ES-I3 (cell line): ENCODE results near the gene GPR63.
"Not testable (repeated sequence)": the region's sequence is repeated elsewhere in the genome, so short reads cannot be mapped to it uniquely, and the experiment has no call there.

Source experiments
- H3K36me3 ChIP-seq: 2 replicates; pipeline ENCODE4 v1.6.1; 2013; ENCODE audit warnings: mild to moderate bottlenecking, low read length, control low read depth, moderate library complexity; ENCODE audit not compliant: insufficient read depth
- H3K4me1 ChIP-seq: 2 replicates; pipeline ENCODE4 v1.6.1; 2013; ENCODE audit warnings: mild to moderate bottlenecking, control low read depth, low read length; ENCODE audit not compliant: insufficient read depth
- H3K9ac ChIP-seq: 2 replicates; pipeline ENCODE4 v1.6.1; 2013; ENCODE audit warnings: low read depth, mild to moderate bottlenecking, low read length, moderate library complexity
- H3K9me3 ChIP-seq: 2 replicates; pipeline ENCODE4 v1.6.1; 2013; ENCODE audit warnings: mild to moderate bottlenecking, low read length, moderate library complexity; ENCODE audit not compliant: control insufficient read depth, insufficient read depth

Gene GPR63

GRCh38 chr6:96837081-96837971 lies at the start of gene GPR63:
TSS of gene GPR63 (minus strand) at chr6:96837477. CDS start at chr6:96799731, 37,746 bp downstream.
- Histone ChIP-seq H3K4me1 (peaks cover 6% of the 10 kb centered on the region; the same call in 1 of the 2 replicates), H3K9ac (peak within 1 kb of the TSS; percentile 86), H3K9me3 (no peaks in the 10 kb centered on the region), H3K36me3 (no peaks in the 10 kb centered on the region)

DNA sequence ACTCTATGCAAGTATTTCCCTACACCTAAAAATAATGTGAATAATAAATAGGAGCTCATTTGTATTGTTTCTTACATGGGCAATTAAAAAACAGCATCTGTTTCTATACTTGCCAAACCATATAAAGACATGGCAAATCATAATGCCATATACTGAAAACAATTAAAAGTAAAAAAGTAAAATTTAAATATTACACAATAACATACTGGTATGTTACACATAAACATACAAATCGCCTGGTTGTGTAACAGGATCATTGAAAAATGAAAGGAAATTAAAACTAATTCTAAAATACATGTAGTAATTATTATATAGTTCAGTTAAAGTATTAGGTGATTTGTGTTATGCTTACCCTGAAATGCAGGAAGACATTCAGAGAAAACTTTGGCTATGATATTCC lies 49.2 kb upstream of the GPR63 start:
- Histone ChIP-seq H3K9me3 (no peaks in the 10 kb centered on the region), H3K4me1 (no peaks in the 10 kb centered on the region), H3K9ac (no peak overlapping the region), H3K36me3 (no peaks in the 10 kb centered on the region)

GRCh38 chr6:96885187-96885631 lies 47.9 kb upstream of the GPR63 start:
- not testable (repeated sequence) for H3K36me3 ChIP-seq, H3K9me3 ChIP-seq, H3K4me1 ChIP-seq, H3K9ac ChIP-seq

GRCh38 chr6:96878143-96878542 lies 40.9 kb upstream of the GPR63 start:
- Histone ChIP-seq H3K9me3 (no peaks in the 10 kb centered on the region), H3K4me1 (no peaks in the 10 kb centered on the region), H3K36me3 (no peaks in the 10 kb centered on the region), H3K9ac (no peak overlapping the region)

DNA sequence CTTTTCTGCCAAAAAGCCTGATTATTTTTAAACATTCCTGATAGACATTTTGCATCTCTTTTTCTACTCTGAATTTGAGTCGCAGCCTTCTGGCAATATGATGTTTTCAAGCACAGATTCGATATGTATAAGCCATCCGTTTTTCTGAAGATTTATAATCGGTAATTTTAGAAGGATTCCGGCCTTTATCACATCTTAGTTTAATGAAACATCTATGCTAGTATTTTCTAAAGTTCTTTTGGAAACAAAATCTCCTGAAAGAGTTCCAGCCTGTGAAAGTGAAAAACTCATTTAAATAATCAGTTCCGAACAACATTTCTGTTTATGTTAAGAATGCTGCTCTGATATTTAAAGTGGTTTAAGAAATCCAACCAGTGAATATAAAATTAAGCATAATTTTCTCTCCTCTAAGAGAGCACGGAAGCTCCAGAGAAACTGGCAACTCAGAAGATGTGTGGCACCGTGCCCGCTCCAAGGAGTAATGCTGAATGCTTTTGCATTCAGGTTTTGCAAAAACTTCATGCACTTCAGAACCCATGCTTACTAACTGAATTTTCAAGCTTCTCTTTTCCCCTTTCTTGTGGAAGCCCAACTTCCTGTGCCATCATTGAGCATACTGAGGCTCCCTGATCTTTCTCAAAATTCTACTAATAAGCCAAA lies 39.7 kb upstream of the GPR63 start:
- no peak overlapping the region for H3K9ac ChIP-seq
- H3K9me3 ChIP-seq: no peaks in the 10 kb centered on the region
- H3K36me3 ChIP-seq: no peaks in the 10 kb centered on the region
- H3K4me1 ChIP-seq: no peaks in the 10 kb centered on the region

DNA sequence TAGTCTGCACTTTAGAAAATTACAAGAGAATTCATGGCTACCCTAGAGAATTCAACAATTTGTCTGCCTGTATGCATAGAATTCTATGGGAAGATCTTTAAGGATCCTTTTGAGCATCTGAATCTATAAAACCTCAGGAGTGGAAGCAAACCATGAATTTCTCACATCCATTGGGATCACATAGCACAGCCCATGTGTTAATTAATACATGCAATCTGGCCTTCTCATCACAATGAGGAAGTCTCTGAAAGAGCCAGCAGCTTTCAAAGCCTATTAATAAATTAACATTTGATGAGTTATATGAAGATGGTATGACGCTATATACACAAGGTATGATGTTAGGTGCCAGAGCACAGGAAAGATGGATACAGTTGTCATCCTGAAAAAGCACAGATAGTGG lies 35.7 kb upstream of the GPR63 start:
- no peaks in the 10 kb centered on the region for H3K4me1 ChIP-seq
- no peak overlapping the region for H3K9ac ChIP-seq
- H3K9me3 ChIP-seq: no peaks in the 10 kb centered on the region
- H3K36me3 ChIP-seq: no peaks in the 10 kb centered on the region

GRCh38 chr6:96865055-96865405 lies 27.8 kb upstream of the GPR63 start:
- Histone ChIP-seq H3K9me3 (0 out of 2 replicates have a peak, but pooled peaks cover 2% of the 10 kb centered on the region), H3K4me1 (no peaks in the 10 kb centered on the region), H3K36me3 (no peaks in the 10 kb centered on the region), H3K9ac (no peak overlapping the region)

GRCh38 chr6:96864216-96865054 lies 27.2 kb upstream of the GPR63 start:
- Histone ChIP-seq H3K36me3 (no peaks in the 10 kb centered on the region), H3K9me3 (0 out of 2 replicates have a peak, but pooled peaks cover 2% of the 10 kb centered on the region), H3K4me1 (no peaks in the 10 kb centered on the region), H3K9ac (no peak overlapping the region)

DNA sequence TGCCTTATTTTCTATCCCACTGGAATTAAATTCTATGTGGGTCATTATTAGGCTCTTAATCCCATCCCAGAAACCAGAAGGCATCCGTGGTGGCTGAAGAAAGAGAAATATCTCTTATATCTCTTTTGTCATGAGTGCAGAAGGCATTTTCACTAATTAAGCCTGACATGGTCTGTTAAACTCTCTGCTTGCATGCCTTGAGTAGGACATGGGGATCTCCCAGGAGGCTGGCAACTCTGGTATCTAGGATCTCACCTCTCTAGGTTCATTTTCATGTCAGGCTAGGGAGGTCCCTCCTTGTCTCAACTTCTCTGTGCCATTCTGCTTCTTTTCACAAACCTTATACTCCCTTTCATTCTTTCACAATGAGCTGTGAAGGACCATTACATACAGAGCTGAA lies 25.3 kb upstream of the GPR63 start:
- Histone ChIP-seq H3K9me3 (0 out of 2 replicates have a peak, but pooled peaks cover 2% of the 10 kb centered on the region), H3K9ac (no peak overlapping the region), H3K36me3 (no peaks in the 10 kb centered on the region), H3K4me1 (no peaks in the 10 kb centered on the region)

DNA sequence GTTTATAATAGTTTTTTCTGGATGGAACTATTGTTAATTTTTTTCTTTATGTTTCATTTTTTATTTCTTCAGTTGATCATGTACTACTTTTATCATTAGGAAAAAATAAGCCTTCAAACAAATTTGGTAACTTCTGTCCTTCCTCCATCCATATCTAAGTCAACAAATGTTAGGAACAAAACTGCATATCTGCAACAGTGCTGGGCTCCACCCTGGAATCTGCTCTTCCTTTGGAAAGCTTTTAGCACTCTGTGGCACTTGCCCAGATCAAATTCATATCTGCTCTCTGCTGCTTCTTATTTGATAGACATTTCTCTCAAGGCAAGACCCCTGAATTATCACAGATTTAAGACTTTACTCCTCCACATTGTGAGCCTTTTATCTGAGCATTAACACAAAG lies 24.3 kb upstream of the GPR63 start:
- Histone ChIP-seq H3K9ac (no peak overlapping the region), H3K36me3 (no peaks in the 10 kb centered on the region), H3K4me1 (no peaks in the 10 kb centered on the region), H3K9me3 (0 out of 2 replicates have a peak, but pooled peaks cover 2% of the 10 kb centered on the region)

- no peak overlapping the region for H3K9ac ChIP-seq
- 0 out of 2 replicates have a peak, but pooled peaks cover 2% of the 10 kb centered on the region for H3K9me3 ChIP-seq
- H3K4me1 ChIP-seq: no peaks in the 10 kb centered on the region
- no peaks in the 10 kb centered on the region for H3K36me3 ChIP-seq
These were observed 19.6 kb upstream of the GPR63 start for GRCh38 chr6:96856856-96857255.

DNA sequence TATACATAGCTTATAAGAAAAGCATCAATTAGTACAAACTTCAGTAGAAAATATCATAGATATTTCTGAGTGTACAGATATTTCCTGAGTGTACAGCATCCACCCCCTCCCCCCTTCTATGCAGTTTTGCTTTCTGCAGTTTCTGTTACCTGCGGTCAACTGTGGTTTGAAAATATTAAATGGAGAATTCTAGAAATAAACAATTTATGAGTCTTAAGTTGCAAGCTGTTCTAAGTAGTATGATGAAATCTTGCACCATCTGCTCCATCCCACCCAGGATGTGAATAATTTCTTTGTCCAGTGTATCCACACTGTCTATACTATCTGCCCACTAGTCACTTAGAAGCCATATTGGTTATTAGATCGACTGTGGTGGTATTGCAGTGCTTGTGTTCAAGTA lies 15.8 kb upstream of the GPR63 start:
- Histone ChIP-seq H3K4me1 (no peaks in the 10 kb centered on the region), H3K9me3 (no peaks in the 10 kb centered on the region), H3K36me3 (no peaks in the 10 kb centered on the region), H3K9ac (no peak overlapping the region)

- Histone ChIP-seq H3K9me3 (no peaks in the 10 kb centered on the region), H3K4me1 (no peaks in the 10 kb centered on the region), H3K36me3 (no peaks in the 10 kb centered on the region), H3K9ac (no peak overlapping the region)
These were observed 15.3 kb upstream of the GPR63 start for GRCh38 chr6:96852605-96853004.

DNA sequence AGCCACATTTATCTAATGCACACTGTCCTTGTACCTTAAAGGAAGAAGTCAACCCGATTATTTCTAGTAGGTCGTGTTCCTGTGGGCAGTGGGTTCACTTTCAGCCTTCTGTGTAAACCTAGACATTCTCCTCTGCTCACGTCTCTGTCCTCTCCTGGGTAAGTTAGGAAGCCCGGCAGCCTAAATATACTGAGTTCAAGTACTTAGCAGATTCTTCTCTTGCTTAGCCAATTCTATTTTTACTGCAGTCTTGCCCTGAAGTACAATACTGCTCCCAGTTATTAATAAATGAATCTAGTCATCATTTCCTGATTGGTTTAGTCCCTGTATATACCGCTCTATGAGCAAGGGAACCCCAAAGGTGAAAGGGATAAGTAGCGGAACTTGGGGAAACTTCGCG lies 14.6 kb upstream of the GPR63 start:
- no peaks in the 10 kb centered on the region for H3K9me3 ChIP-seq
- H3K9ac ChIP-seq: no peak overlapping the region
- H3K36me3 ChIP-seq: no peaks in the 10 kb centered on the region
- H3K4me1 ChIP-seq: no peaks in the 10 kb centered on the region
